K562 (cell line): ENCODE measurements around the gene RPL29. TPM values are rescaled to one million over a fixed set of nuclear protein-coding genes. Genes with fewer than 3 reads are reported as not detected.

Source experiments
- ATAC-seq: fragments of 200-7000 bp; cut with Tn5 transposase; 3 replicates; pipeline ENCODE4 v1.9.1; 2020; ENCODE audit warnings: moderate library complexity
- BruUV-seq: library from RNA; stranded (reverse); fragments of 400-500 nt; replicated peaks from 2 replicates; lab custom pipeline; 2021; lab: Mats Ljungman, UMichigan
- CTCF ChIA-PET: fragments of 300-600 bp; formaldehyde crosslinking; extraction: SDS; loops from one replicate; lab custom pipeline; 2021; ENCODE audit warnings: low intra/inter-chr PET ratio; lab: Yijun Ruan, JAX
- POLR2A ChIA-PET: fragments of 300-600, 350-650 bp; sonication (Branson Sonifier 250); formaldehyde crosslinking; extraction: SDS; loops from one replicate; lab custom pipeline; 2021; ENCODE audit warnings: antibody characterized with exemption, inconsistent platforms; lab: Yijun Ruan, JAX
- DNase-seq, 4 experiments: peaks; one replicate each; pipeline versions ENCODE4 v3.0.0 to v3.0.0-alpha.2; 2011 to 2018; ENCODE audit warnings: low spot score in 3 of 4, mixed read lengths in 3 of 4; ENCODE audit errors: extremely low read depth in 1 of 4
- FAIRE-seq: peaks from 2 replicates; lab custom pipeline; 2011; peaks lifted over from hg19 to GRCh38; lab: Jason Lieb, UNC
- H2AFZ ChIP-seq: 2 replicates; pipeline ENCODE4 v1.6.0; 2011; ENCODE audit warnings: low read depth, low read length, control low read depth, inconsistent platforms
- H3K27ac ChIP-seq: fragments of 200-600 bp; 3 replicates; pipeline ENCODE4 v1.8.0; 2011; ENCODE audit warnings: low read depth, mild to moderate bottlenecking, control low read depth, inconsistent platforms, low read length, moderate library complexity, mixed read lengths; ENCODE audit errors: extremely low read depth
- H3K27me3 ChIP-seq, 2 experiments: fragments of 300-600 bp in 1 of 2; 2 replicates in 1 of 2; 3 replicates in 1 of 2; pipeline versions ENCODE4 v1.6.0 to v1.8.0; 2011; ENCODE audit warnings: inconsistent platforms in 2 of 2, low read length in 2 of 2, mild to moderate bottlenecking in 1 of 2, mixed read lengths in 1 of 2, moderate library complexity in 1 of 2; ENCODE audit not compliant: control insufficient read depth in 2 of 2, insufficient read depth in 2 of 2
- H3K36me3 ChIP-seq: fragments of 300-600 bp; 3 replicates; pipeline ENCODE4 v1.8.0; 2011; ENCODE audit warnings: mild to moderate bottlenecking, low read length, inconsistent platforms; ENCODE audit not compliant: control insufficient read depth, insufficient read depth
- H3K4me1 ChIP-seq, 2 experiments: fragments of 200-600 bp in 1 of 2; replicated peaks in 1 of 2; 2 replicates in 1 of 2; 3 replicates in 1 of 2; pipeline versions ENCODE4 v1.5.1 to v1.8.0; 2011; ENCODE audit warnings: inconsistent platforms in 2 of 2, low read length in 2 of 2, mild to moderate bottlenecking in 1 of 2, mixed read lengths in 1 of 2, moderate library complexity in 1 of 2; ENCODE audit not compliant: control insufficient read depth in 2 of 2, insufficient read depth in 2 of 2
- H3K4me2 ChIP-seq: 2 replicates; pipeline ENCODE4 v1.6.1; 2011; ENCODE audit warnings: low read length, control low read depth, inconsistent platforms, mixed read lengths; ENCODE audit not compliant: insufficient read depth
- H3K4me3 ChIP-seq: fragments of 200-600 bp; sonication (generic), shearing (Covaris generic); 2 replicates; pipeline ENCODE4 v1.5.1; 2016; ENCODE audit warnings: control low read depth, inconsistent platforms
- H3K79me2 ChIP-seq: fragments of 200-600 bp; 3 replicates; pipeline ENCODE4 v1.8.0; 2011; ENCODE audit warnings: low read length, inconsistent platforms; ENCODE audit not compliant: control insufficient read depth, insufficient read depth
- H3K9ac ChIP-seq, 2 experiments: 2 replicates each; pipeline versions ENCODE4 v1.6.0 to v1.6.1; 2011; ENCODE audit warnings: low read depth in 2 of 2, low read length in 2 of 2, control low read depth in 1 of 2, inconsistent platforms in 1 of 2, mild to moderate bottlenecking in 1 of 2, mixed read lengths in 1 of 2; ENCODE audit not compliant: insufficient read depth in 1 of 2
- H3K9me1 ChIP-seq: one replicate; pipeline ENCODE4 v1.6.0; 2011; ENCODE audit warnings: inconsistent platforms, mild to moderate bottlenecking, low read length, moderate library complexity; ENCODE audit not compliant: control insufficient read depth, insufficient read depth
- H3K9me3 ChIP-seq: replicated peaks from 2 replicates; pipeline ENCODE4 v1.5.1; 2011; ENCODE audit warnings: low read depth, low read length, inconsistent platforms; ENCODE audit not compliant: control insufficient read depth, insufficient read depth
- H4K20me1 ChIP-seq: replicated peaks from 2 replicates; pipeline ENCODE4 v1.6.1; 2011; ENCODE audit warnings: low read length, inconsistent platforms, mixed read lengths; ENCODE audit not compliant: control insufficient read depth, insufficient read depth
- ARID1B ChIP-seq: fragments of 450-650 bp; IDR thresholded peaks from 2 replicates; pipeline ENCODE4 v1.6.1; 2016; ENCODE audit warnings: antibody characterized with exemption, mild to moderate bottlenecking, inconsistent platforms
- CBFA2T2 ChIP-seq: fragments of 450-650 bp; conservative IDR thresholded peaks from 2 replicates; pipeline ENCODE4 v1.6.1; 2017; ENCODE audit warnings: mild to moderate bottlenecking
- CEBPB ChIP-seq: fragments of 450-650 bp; IDR thresholded peaks from 2 replicates; pipeline ENCODE4 v1.6.1; 2016; ENCODE audit warnings: missing genetic modification characterization, missing compliant biosample characterization
- CHD1 ChIP-seq: fragments of 200-600 bp; sonication (generic); IDR thresholded peaks from one replicate; pipeline ENCODE4 v1.6.1; 2012; ENCODE audit warnings: mild to moderate bottlenecking, moderate library complexity, low read length, inconsistent platforms
- EP300 ChIP-seq: IDR thresholded peaks from 2 replicates; pipeline ENCODE4 v1.6.1; 2012; ENCODE audit warnings: low read length, improper control_type of control experiment
- FOXK2 ChIP-seq, 2 experiments: fragments of 450-650 bp; IDR thresholded peaks in 1 of 2; conservative IDR thresholded peaks in 1 of 2; 2 replicates each; pipeline ENCODE4 v1.6.1; 2016; ENCODE audit warnings: low read depth in 2 of 2, mild to moderate bottlenecking in 1 of 2
- MEIS2 ChIP-seq: fragments of 450-650 bp; IDR thresholded peaks from 2 replicates; pipeline ENCODE4 v1.6.1; 2014; ENCODE audit warnings: mild to moderate bottlenecking; ENCODE audit not compliant: partially characterized antibody
- NCOA1 ChIP-seq: fragments of 450-650 bp; IDR thresholded peaks from 2 replicates; pipeline ENCODE4 v1.6.1; 2016; ENCODE audit warnings: low read depth
- NFE2 ChIP-seq: IDR thresholded peaks from 2 replicates; pipeline ENCODE4 v1.6.1; 2014; ENCODE audit warnings: antibody characterized with exemption, low read depth
- NFIC ChIP-seq: fragments of 450-650 bp; IDR thresholded peaks from 2 replicates; pipeline ENCODE4 v1.6.1; 2017; ENCODE audit warnings: mild to moderate bottlenecking, inconsistent platforms
- SMAD1 ChIP-seq: fragments of 150-350 bp; IDR thresholded peaks from 2 replicates; pipeline ENCODE4 v1.6.1; 2014; ENCODE audit warnings: low read length, low read depth; ENCODE audit not compliant: partially characterized antibody
- SMARCA4 ChIP-seq: fragments of 450-650 bp; IDR thresholded peaks from 2 replicates; pipeline ENCODE4 v1.6.1; 2016
- TCF3 ChIP-seq: sonication (generic); formaldehyde crosslinking; IDR thresholded peaks from 2 replicates; pipeline ENCODE4 v1.4.0; 2020; ENCODE audit warnings: mild to moderate bottlenecking, missing genetic modification reagents
- ZNF263 ChIP-seq: sonication (generic); formaldehyde crosslinking; IDR thresholded peaks from 2 replicates; pipeline ENCODE4 v1.8.0; 2022; ENCODE audit warnings: mild to moderate bottlenecking, missing genetic modification reagents, borderline replicate concordance
- ZNF76 ChIP-seq: fragments of 250-450 bp; sonication (Bioruptor Pico); IDR thresholded peaks from 2 replicates; pipeline ENCODE4 v1.4.0; 2020; ENCODE audit warnings: mild to moderate bottlenecking, moderate library complexity, borderline replicate concordance
- WGBS: fragments of 100-300 bp; shearing (Covaris generic); methylation state at CpG from one replicate; pipeline ENCODE4 v1.1.6; 2016; ENCODE audit warnings: low coverage, mixed read lengths; ENCODE audit not compliant: insufficient coverage; ENCODE audit errors: missing lambda C conversion rate; 5-methylcytosine and 5-hydroxymethylcytosine counted together
- in situ Hi-C: fragments of 300-500 bp; cut with MboI; formaldehyde crosslinking; loops from 4 replicates; pipeline ENCODE4 v1.15.0; 2018; ENCODE audit warnings: inconsistent platforms, mixed read lengths
- intact Hi-C: fragments of 100-400 bp; cut with micrococcal nuclease; formaldehyde crosslinking; loops from 2 replicates; pipeline ENCODE4 v1.14.2; 2022
- polyA plus RNA-seq, 8 experiments: library from polyadenylated mRNA; depleted of rRNA in 4 of 8; stranded (reverse) in 5 of 8; unstranded in 3 of 8; fragments of >200 nt; fragmentation: Nextera tagmentation in 2 of 8; fragmentation: Illumina TruSeq in 1 of 8; extraction: Ambion mirVana in 2 of 8; extraction: Trizol in 1 of 8; gene quantifications; 2 replicates each; pipeline versions ENCODE4 v1.2.1 to v1.2.3, GENCODE V29; 2011 to 2014; ENCODE audit warnings: inconsistent platforms in 1 of 8, missing spikeins in 1 of 8
- total RNA-seq, 7 experiments: library from RNA; depleted of rRNA in 6 of 7; stranded (reverse); fragments of >200 nt in 6 of 7; fragmentation: Illumina TruSeq in 2 of 7; extraction: Trizol in 2 of 7; gene quantifications; 2 replicates each; pipeline versions ENCODE4 v1.2.1 to v1.2.3, GENCODE V29; 2011 to 2021; ENCODE audit warnings: low replicate concordance in 1 of 7

RPL29 gene
- total and polyA plus RNA-seq, 9 of the 15 experiments (the other 6 are each of a cell fraction or from before 2014, with no cell fraction given): 568 to 1,475 (median 1,104) TPM

- TF ChIP-seq SMARCA4 (peak; percentile 31; the same call in 1 of the 2 replicates), CHD1 (no peak), MEIS2 (peak; percentile 41), CBFA2T2 (peak; percentile 77), CEBPB (tag) (no peak), SMAD1 (no peak), NFIC (peak; percentile 53), ARID1B (peak; percentile 81), EP300 (0 out of 2 replicates have a peak, but pooled peaks have one; percentile 21), ZNF263 (CRISPR knock-in tag) (no peak), TCF3 (CRISPR knock-in tag) (peak; percentile 83)
Observed at GRCh38 chr3:52029053-52029452, 33.4 kb upstream of the RPL29 start (continued).

GRCh38 chr3:52028572-52028971 lies 32.9 kb upstream of the RPL29 start:
- H3K36me3 ChIP-seq: no peaks in the 10 kb centered on the region
- H4K20me1 ChIP-seq: no peaks in the 10 kb centered on the region; the same call in 1 of the 2 replicates
- in situ Hi-C loops (no loop called here), intact Hi-C loops (no loop called here)
- WGBS: 52% methylated on average over 4 of the region's 12 CpGs
- no peak overlapping the region for H3K27ac ChIP-seq
- POLR2A ChIA-PET: interaction anchor here (0.6 to 0.7 kb wide), 3 partner anchors 187 to 564 kb away, joined by 3 read pairs; no protein-coding TSS in a partner anchor
- H3K4me3 ChIP-seq: no peak overlapping the region
- H3K4me2 ChIP-seq: peak overlapping the region; percentile 52; the same call in 1 of the 2 replicates
- CTCF ChIA-PET: no interaction called here
- no peak for DNase-seq
- peak; percentile 18; the same call in 1 of the 3 replicates for ATAC-seq
- BruUV-seq: no TSS peak
- H3K79me2 ChIP-seq: no peaks in the 10 kb centered on the region
- peaks cover 14 to 30% of the 10 kb centered on the region in 2 experiments for H3K4me1 ChIP-seq
- TF ChIP-seq NCOA1: no peak
- TF ChIP-seq FOXK2 (conservative IDR thresholded peaks at IDR 0.05 in 1 of 2, IDR thresholded peaks at IDR 0.05 in 1 of 2; ENCODE audit: low read depth in 2 of 2): no peak
- no peak for TF ChIP-seq NFE2
- TF ChIP-seq ZNF76 (CRISPR knock-in tag): no peak
- FAIRE-seq: no peak
- peak overlapping the region in 1 of 2 experiments; percentile 81; a peak in 1 of 4 replicates for H3K9ac ChIP-seq
- H3K9me1 ChIP-seq: no peaks in the 10 kb centered on the region
- H3K9me3 ChIP-seq: no peaks in the 10 kb centered on the region
- no peak overlapping the region for H2AFZ ChIP-seq
- no peaks in the 10 kb centered on the region; a peak in 1 of 5 replicates for H3K27me3 ChIP-seq
